ENCODE data around the gene KCNC1. TPM values are rescaled to one million over a fixed set of nuclear protein-coding genes. Genes with fewer than 3 reads are reported as not detected.

The KCNC1 gene
- total and polyA plus RNA-seq, 2 of the 13 experiments (the other 11 are each of a cell fraction or from before 2014, with no cell fraction given), result 0.01 to 0.04 TPM

GRCh38 chr11:17770048-17770652, 35.6 kb downstream of the KCNC1 start (continued):
- peak; percentile 70; the same call in 1 of the 2 replicates for TF ChIP-seq ZNF644 (CRISPR knock-in tag; IDR thresholded peaks at IDR 0.05; ENCODE audit: low read depth)
- no peak for TF ChIP-seq ZNF296 (CRISPR knock-in tag; conservative IDR thresholded peaks at IDR 0.05)
- peak; percentile 81; the same call in 1 of the 2 replicates for TF ChIP-seq ZNF589 (CRISPR knock-in tag; conservative IDR thresholded peaks at IDR 0.05)
- TF ChIP-seq ZFP36 (IDR thresholded peaks at IDR 0.05; ENCODE audit: borderline replicate concordance, low read depth, low read length, partially characterized antibody), result no peak
- TF ChIP-seq CAMTA2 (CRISPR knock-in tag; IDR thresholded peaks at IDR 0.05; ENCODE audit: borderline replicate concordance), result 0 out of 2 replicates have a peak, but pooled peaks have one; percentile 46
- TF ChIP-seq BRCA1 (CRISPR knock-in tag; IDR thresholded peaks at IDR 0.05), result 0 out of 2 replicates have a peak, but pooled peaks have one; percentile 39
- TF ChIP-seq CBX1 (IDR thresholded peaks at IDR 0.05; ENCODE audit: low read depth), result no peak
- TF ChIP-seq ATF7 (IDR thresholded peaks at IDR 0.05), result no peak
- peak; percentile 73; the same call in 1 of the 2 replicates for TF ChIP-seq ATF7 (CRISPR knock-in tag; IDR thresholded peaks at IDR 0.05)
- peak; percentile 86 for TF ChIP-seq ZHX2 (IDR thresholded peaks at IDR 0.05; ENCODE audit: low read depth)
- no peak for TF ChIP-seq ZHX2 (CRISPR knock-in tag; IDR thresholded peaks at IDR 0.05; ENCODE audit: borderline replicate concordance)
- no peak for TF ChIP-seq NPAS2 (CRISPR knock-in tag; IDR thresholded peaks at IDR 0.05; ENCODE audit: borderline replicate concordance)
- no peak for TF ChIP-seq EZH2 (conservative IDR thresholded peaks at IDR 0.05; ENCODE audit: low read depth, low read length)
- TF ChIP-seq ZNF574 (CRISPR knock-in tag; IDR thresholded peaks at IDR 0.05), result peak; percentile 90
- TF ChIP-seq ZNF615 (CRISPR knock-in tag; IDR thresholded peaks at IDR 0.05; ENCODE audit: borderline replicate concordance), result peak; percentile 87; the same call in 1 of the 2 replicates
- TF ChIP-seq NFE2L1 (CRISPR knock-in tag; IDR thresholded peaks at IDR 0.05; ENCODE audit: borderline replicate concordance), result no peak
- peak; percentile 93 for TF ChIP-seq HHEX (CRISPR knock-in tag; IDR thresholded peaks at IDR 0.05)
- peak; percentile 98 for TF ChIP-seq HNF4G (IDR thresholded peaks at IDR 0.05; ENCODE audit: borderline replicate concordance, low read depth, low read length)
- peak; percentile 98 for TF ChIP-seq HNF4G (CRISPR knock-in tag; IDR thresholded peaks at IDR 0.05; ENCODE audit: borderline replicate concordance, low read depth)
- TF ChIP-seq ZSCAN21 (CRISPR knock-in tag; IDR thresholded peaks at IDR 0.05; ENCODE audit: borderline replicate concordance), result peak; percentile 89
- TF ChIP-seq CEBPB (IDR thresholded peaks at IDR 0.05; ENCODE audit: borderline replicate concordance, low read depth, low read length), result no peak
- TF ChIP-seq ZNF224 (CRISPR knock-in tag; IDR thresholded peaks at IDR 0.05), result no peak
- peak; percentile 85 for TF ChIP-seq ZNF317 (CRISPR knock-in tag; IDR thresholded peaks at IDR 0.05)

All from HepG2 (cell line).